Measurements from ENCODE around the gene IL12RB2.

Gene IL12RB2

GRCh38 chr1:67345556-67345955 is 37.9 kb downstream of the IL12RB2 start:
- in situ Hi-C loops (cut with HindIII; ENCODE audit: low sequenced_read_pairs): loop anchor here (5.0 kb wide), 1 partner anchor 157 kb away; no protein-coding TSS in a partner anchor

- in situ Hi-C loops (cut with HindIII; ENCODE audit: low sequenced_read_pairs): loop anchor here (5.0 kb wide), 1 partner anchor 155 kb away; no protein-coding TSS in a partner anchor
These were observed 39.3 kb downstream of the IL12RB2 start for GRCh38 chr1:67346982-67347381.

- in situ Hi-C loops (cut with HindIII; ENCODE audit: low sequenced_read_pairs): loop anchor here (5.0 kb wide), 1 partner anchor 154 kb away; no protein-coding TSS in a partner anchor
These were observed 40.2 kb downstream of the IL12RB2 start for GRCh38 chr1:67347688-67348472.

- in situ Hi-C loops (cut with HindIII; ENCODE audit: low sequenced_read_pairs): loop anchor here (5.0 kb wide), 1 partner anchor 154 kb away; no protein-coding TSS in a partner anchor
These were observed 41.0 kb downstream of the IL12RB2 start for GRCh38 chr1:67348586-67349252.

GRCh38 chr1:67350783-67351182 is 43.1 kb downstream of the IL12RB2 start:
- in situ Hi-C loops (cut with HindIII; ENCODE audit: low sequenced_read_pairs): no loop called here

GRCh38 chr1:67352211-67352610 is 44.5 kb downstream of the IL12RB2 start:
- in situ Hi-C loops (cut with HindIII; ENCODE audit: low sequenced_read_pairs): no loop called here

GRCh38 chr1:67355745-67356424 is 48.2 kb downstream of the IL12RB2 start:
- in situ Hi-C loops (cut with HindIII; ENCODE audit: low sequenced_read_pairs): no loop called here

GRCh38 chr1:67359592-67359991 is 51.9 kb downstream of the IL12RB2 start:
- in situ Hi-C loops (cut with HindIII; ENCODE audit: low sequenced_read_pairs): no loop called here

GRCh38 chr1:67361641-67362040 is 54.0 kb downstream of the IL12RB2 start:
- in situ Hi-C loops (cut with HindIII; ENCODE audit: low sequenced_read_pairs): no loop called here

- in situ Hi-C loops (cut with HindIII; ENCODE audit: low sequenced_read_pairs): no loop called here
These were observed 59.8 kb downstream of the IL12RB2 start for GRCh38 chr1:67367370-67368045.

GRCh38 chr1:67368046-67368514 is 60.4 kb downstream of the IL12RB2 start:
- in situ Hi-C loops (cut with HindIII; ENCODE audit: low sequenced_read_pairs): no loop called here

GRCh38 chr1:67371043-67371442 is 63.4 kb downstream of the IL12RB2 start:
- in situ Hi-C loops (cut with HindIII; ENCODE audit: low sequenced_read_pairs): loop anchor here (5.0 kb wide), 1 partner anchor 36 kb away; no protein-coding TSS in a partner anchor

GRCh38 chr1:67371681-67372080 is 64.0 kb downstream of the IL12RB2 start:
- in situ Hi-C loops (cut with HindIII; ENCODE audit: low sequenced_read_pairs): loop anchor here (5.0 kb wide), 1 partner anchor 36 kb away; no protein-coding TSS in a partner anchor

GRCh38 chr1:67372136-67372535 is 64.5 kb downstream of the IL12RB2 start:
- in situ Hi-C loops (cut with HindIII; ENCODE audit: low sequenced_read_pairs): loop anchor here (5.0 kb wide), 1 partner anchor 35 kb away; no protein-coding TSS in a partner anchor

- in situ Hi-C loops (cut with HindIII; ENCODE audit: low sequenced_read_pairs): loop anchor here (5.0 kb wide), 1 partner anchor 34 kb away; no protein-coding TSS in a partner anchor
These were observed 65.2 kb downstream of the IL12RB2 start for GRCh38 chr1:67372898-67373297.

- in situ Hi-C loops (cut with HindIII; ENCODE audit: low sequenced_read_pairs): no loop called here
These were observed 68.7 kb downstream of the IL12RB2 start for GRCh38 chr1:67376381-67376780.

GRCh38 chr1:67377253-67377652 is 69.6 kb downstream of the IL12RB2 start:
- in situ Hi-C loops (cut with HindIII; ENCODE audit: low sequenced_read_pairs): no loop called here

GRCh38 chr1:67381154-67381553 is 73.5 kb downstream of the IL12RB2 start:
- in situ Hi-C loops (cut with HindIII; ENCODE audit: low sequenced_read_pairs): no loop called here

GRCh38 chr1:67382292-67382691 is 74.6 kb downstream of the IL12RB2 start:
- in situ Hi-C loops (cut with HindIII; ENCODE audit: low sequenced_read_pairs): no loop called here

GRCh38 chr1:67383999-67384638 is 76.4 kb downstream of the IL12RB2 start:
- in situ Hi-C loops (cut with HindIII; ENCODE audit: low sequenced_read_pairs): no loop called here
